Sigmoid colon (tissue), 3 donors: ENCODE measurements around the gene HABP2.

Experiments used
- CTCF ChIP-seq, 4 experiments: fragments of 450-650 bp in 3 of 4; fragments of 200-600 bp in 1 of 4; IDR thresholded peaks; one replicate each; pipeline ENCODE4 v1.5.1; 2016 to 2019; ENCODE audit warnings: antibody characterized with exemption in 4 of 4, mild to moderate bottlenecking in 3 of 4, moderate library complexity in 2 of 4
- POLR2A ChIP-seq, 2 donors: fragments of 450-650 bp; IDR thresholded peaks; one replicate each; pipeline ENCODE4 v1.6.1; 2016; ENCODE audit warnings: antibody characterized with exemption in 2 of 2, mild to moderate bottlenecking in 2 of 2, moderate library complexity in 2 of 2

DNA sequence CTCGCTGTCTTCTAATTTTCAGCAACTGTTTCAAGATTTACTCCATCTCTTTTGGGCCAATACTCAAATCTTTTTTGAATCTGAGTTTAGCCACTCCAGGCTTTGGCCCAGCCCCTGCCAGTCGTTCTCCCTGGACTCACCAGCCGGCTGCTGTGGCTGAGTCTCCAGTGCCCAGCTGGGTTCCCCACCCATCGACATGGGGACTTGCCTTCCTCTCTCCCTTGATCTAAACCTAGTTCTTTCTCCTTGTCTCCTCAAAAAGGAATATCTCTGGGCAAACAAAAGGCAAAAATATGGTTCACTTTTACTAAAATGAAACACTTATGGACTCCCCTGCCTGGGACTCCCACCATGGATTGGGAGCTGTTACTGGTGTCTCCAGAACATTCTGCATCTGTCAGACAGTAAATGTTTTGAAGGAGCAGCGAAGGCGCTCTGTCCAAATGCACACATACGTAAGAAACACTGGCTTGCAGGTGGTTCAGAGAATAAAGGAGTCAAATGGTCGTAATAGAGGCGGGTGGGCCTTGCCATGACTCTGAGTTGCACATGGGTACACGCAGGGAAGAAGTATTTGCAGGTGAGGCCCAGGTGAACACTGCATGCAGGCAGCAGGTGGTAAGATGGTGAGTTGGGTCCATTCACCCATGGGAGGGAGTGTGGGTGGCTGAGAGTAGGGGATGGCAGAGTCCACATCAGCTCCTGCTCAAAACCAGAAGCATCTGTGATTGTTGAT lies 35.5 kb upstream of the HABP2 start:
- no peak for TF ChIP-seq CTCF (IDR thresholded peaks at IDR 0.05)
- no peak for TF ChIP-seq POLR2A (IDR thresholded peaks at IDR 0.05)
